HG03575 (cell line): ENCODE measurements around the gene WDR59.
"Not testable (repeated sequence)": the region's sequence is repeated elsewhere in the genome, so short reads cannot be mapped to it uniquely, and the experiment has no call there.

Experiments
- ATAC-seq: cut with Tn5 transposase; IDR thresholded peaks from one replicate; pipeline ENCODE4 v1.9.1; 2021; ENCODE audit not compliant: unreplicated experiment, insufficient number of reproducible peaks, low FRiP score; ENCODE audit errors: extremely low read depth

The WDR59 gene

GRCh38 chr16:75013123-75013522 lies 28.2 kb upstream of the WDR59 start:
- not testable (repeated sequence) for ATAC-seq

GRCh38 chr16:75012380-75013081 lies 27.6 kb upstream of the WDR59 start:
- no peak for ATAC-seq

GRCh38 chr16:75011634-75012307 lies 26.8 kb upstream of the WDR59 start:
- no peak for ATAC-seq

GRCh38 chr16:75010427-75010826 lies 25.5 kb upstream of the WDR59 start:
- no peak for ATAC-seq

GRCh38 chr16:75007443-75007842 lies 22.5 kb upstream of the WDR59 start:
- no peak for ATAC-seq

- no peak for ATAC-seq
These were observed 20.8 kb upstream of the WDR59 start for GRCh38 chr16:75005697-75006096.

GRCh38 chr16:75004460-75004859 lies 19.5 kb upstream of the WDR59 start:
- ATAC-seq = no peak

- no peak for ATAC-seq
These were observed 19.0 kb upstream of the WDR59 start for GRCh38 chr16:75003931-75004330.

- no peak for ATAC-seq
These were observed 17.6 kb upstream of the WDR59 start for GRCh38 chr16:75002474-75002873.

- no peak for ATAC-seq
These were observed 15.7 kb upstream of the WDR59 start for GRCh38 chr16:75000481-75001081.

GRCh38 chr16:74999609-75000480 lies 14.9 kb upstream of the WDR59 start:
- no peak for ATAC-seq

GRCh38 chr16:74999219-74999608 lies 14.3 kb upstream of the WDR59 start:
- ATAC-seq = no peak

GRCh38 chr16:74998481-74999218 lies 13.7 kb upstream of the WDR59 start, which contains the start of gene ZNRF1:
ZNRF1 (plus strand) TSS chr16:74999024; CDS start chr16:74999672, 648 bp downstream.
- peak; percentile 41 for ATAC-seq

GRCh38 chr16:74997042-74997491 lies 12.1 kb upstream of the WDR59 start:
- no peak for ATAC-seq

- ATAC-seq = no peak
These were observed 11.1 kb upstream of the WDR59 start for GRCh38 chr16:74995986-74996385.

- no peak for ATAC-seq
These were observed 6.9 kb upstream of the WDR59 start for GRCh38 chr16:74991593-74992403.

GRCh38 chr16:74991268-74991592 lies 6.3 kb upstream of the WDR59 start:
- ATAC-seq = no peak

- ATAC-seq = no peak
These were observed 5.9 kb upstream of the WDR59 start for GRCh38 chr16:74990832-74991231.
